ENCODE data around the gene ZEB2. TPM values are rescaled to one million over a fixed set of nuclear protein-coding genes. Genes with fewer than 3 reads are reported as not detected.

ZEB2 gene
- total RNA-seq, 1 donor from 2014 or later = 89.1 TPM

DNA sequence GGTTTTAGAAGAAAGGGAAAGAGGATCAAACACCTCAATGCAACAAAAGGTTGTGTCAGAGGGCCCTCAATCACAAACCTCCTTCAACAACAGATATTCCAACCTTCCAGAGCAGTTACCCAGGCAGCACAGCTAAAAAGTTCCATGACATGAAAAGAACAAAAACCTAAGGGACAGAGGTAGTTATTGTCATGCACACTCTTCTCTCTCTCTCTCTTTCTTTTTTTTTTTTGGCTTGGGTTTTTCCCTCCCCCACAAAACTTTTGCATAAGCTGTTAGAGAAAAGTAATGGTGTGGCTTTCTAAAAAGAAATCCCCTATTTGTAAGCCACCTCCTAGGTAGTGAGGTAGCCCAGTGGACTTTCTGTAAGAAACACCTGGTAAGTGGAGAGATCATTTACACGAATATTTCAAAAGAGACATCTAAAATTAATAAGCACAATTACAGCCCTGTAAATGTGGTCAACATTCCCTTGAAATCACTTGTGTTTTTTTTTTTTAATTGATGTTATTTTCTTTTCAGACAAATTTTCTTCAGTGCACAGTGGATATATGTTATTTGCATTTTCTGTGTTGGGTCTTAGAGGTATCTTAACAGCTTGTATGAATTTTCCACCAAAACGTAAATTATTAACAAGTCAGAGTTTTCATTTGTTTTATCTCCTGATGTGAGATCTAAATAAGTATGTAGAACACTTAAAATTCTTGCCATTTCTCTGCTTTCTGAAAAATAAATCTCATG, 48.4 kb downstream of the ZEB2 start:
- no peak overlapping the region for H3K27ac ChIP-seq (replicated peaks)

DNA sequence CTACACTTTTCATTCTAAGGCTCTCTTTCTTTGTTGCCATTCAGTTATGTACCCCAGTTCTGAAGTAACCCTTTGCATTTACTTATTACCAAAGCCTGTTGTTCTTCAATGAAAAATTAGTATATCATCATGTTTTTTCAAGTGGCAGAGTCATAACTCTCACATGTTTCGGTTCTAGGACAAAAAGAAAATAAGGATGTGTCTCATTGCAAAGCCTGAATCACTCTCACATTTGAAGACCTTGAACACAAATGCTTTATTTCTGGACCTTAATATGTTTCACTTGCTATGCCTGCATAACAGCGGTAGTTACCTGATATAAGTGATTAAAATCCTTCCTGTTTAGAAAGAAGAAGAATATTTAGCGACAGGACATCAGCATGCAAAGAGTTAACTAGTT, 49.1 kb downstream of the ZEB2 start:
- intact Hi-C loops (cut with micrococcal nuclease) = no loop called here
- DNase-seq = no peak
- peaks cover 85% of the 10 kb centered on the region for H3K4me1 ChIP-seq
- H3K4me3 ChIP-seq = no peak overlapping the region
- TF ChIP-seq, protein P1, sequence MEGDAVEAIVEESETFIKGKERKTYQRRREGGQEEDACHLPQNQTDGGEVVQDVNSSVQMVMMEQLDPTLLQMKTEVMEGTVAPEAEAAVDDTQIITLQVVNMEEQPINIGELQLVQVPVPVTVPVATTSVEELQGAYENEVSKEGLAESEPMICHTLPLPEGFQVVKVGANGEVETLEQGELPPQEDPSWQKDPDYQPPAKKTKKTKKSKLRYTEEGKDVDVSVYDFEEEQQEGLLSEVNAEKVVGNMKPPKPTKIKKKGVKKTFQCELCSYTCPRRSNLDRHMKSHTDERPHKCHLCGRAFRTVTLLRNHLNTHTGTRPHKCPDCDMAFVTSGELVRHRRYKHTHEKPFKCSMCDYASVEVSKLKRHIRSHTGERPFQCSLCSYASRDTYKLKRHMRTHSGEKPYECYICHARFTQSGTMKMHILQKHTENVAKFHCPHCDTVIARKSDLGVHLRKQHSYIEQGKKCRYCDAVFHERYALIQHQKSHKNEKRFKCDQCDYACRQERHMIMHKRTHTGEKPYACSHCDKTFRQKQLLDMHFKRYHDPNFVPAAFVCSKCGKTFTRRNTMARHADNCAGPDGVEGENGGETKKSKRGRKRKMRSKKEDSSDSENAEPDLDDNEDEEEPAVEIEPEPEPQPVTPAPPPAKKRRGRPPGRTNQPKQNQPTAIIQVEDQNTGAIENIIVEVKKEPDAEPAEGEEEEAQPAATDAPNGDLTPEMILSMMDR (IDR thresholded peaks at IDR 0.05; ENCODE audit: borderline replicate concordance) = no peak
- no peak overlapping the region for H3K27ac ChIP-seq (replicated peaks)
- no peaks in the 10 kb centered on the region for H3K9me3 ChIP-seq (replicated peaks)
- H3K36me3 ChIP-seq = no peaks in the 10 kb centered on the region
- no peaks in the 10 kb centered on the region for H3K27me3 ChIP-seq (ENCODE audit: low read depth)

More for the DNA sequence above, 48.4 kb downstream of the ZEB2 start:
- TF ChIP-seq, protein P1 (IDR thresholded peaks at IDR 0.05; ENCODE audit: borderline replicate concordance) = no peak
- DNase-seq = no peak
- Histone ChIP-seq H3K9me3 (replicated peaks) (no peaks in the 10 kb centered on the region), H3K4me1 (peaks cover 91% of the 10 kb centered on the region), H3K36me3 (no peaks in the 10 kb centered on the region), H3K27me3 (ENCODE audit: low read depth) (no peaks in the 10 kb centered on the region), H3K4me3 (no peak overlapping the region)
- intact Hi-C loops (cut with micrococcal nuclease) = no loop called here

- H3K9me3 ChIP-seq (replicated peaks) = no peaks in the 10 kb centered on the region
- H3K27ac ChIP-seq (replicated peaks) = no peak overlapping the region
- DNase-seq = no peak
- H3K36me3 ChIP-seq = no peaks in the 10 kb centered on the region
- no peak overlapping the region for H3K4me3 ChIP-seq
- intact Hi-C loops (cut with micrococcal nuclease) = no loop called here
- TF ChIP-seq, protein P1 (IDR thresholded peaks at IDR 0.05; ENCODE audit: borderline replicate concordance) = no peak
- H3K4me1 ChIP-seq = peaks cover 82% of the 10 kb centered on the region
- no peaks in the 10 kb centered on the region for H3K27me3 ChIP-seq (ENCODE audit: low read depth)
These were observed 49.6 kb downstream of the ZEB2 start for GRCh38 chr2:144470334-144470733.

DNA sequence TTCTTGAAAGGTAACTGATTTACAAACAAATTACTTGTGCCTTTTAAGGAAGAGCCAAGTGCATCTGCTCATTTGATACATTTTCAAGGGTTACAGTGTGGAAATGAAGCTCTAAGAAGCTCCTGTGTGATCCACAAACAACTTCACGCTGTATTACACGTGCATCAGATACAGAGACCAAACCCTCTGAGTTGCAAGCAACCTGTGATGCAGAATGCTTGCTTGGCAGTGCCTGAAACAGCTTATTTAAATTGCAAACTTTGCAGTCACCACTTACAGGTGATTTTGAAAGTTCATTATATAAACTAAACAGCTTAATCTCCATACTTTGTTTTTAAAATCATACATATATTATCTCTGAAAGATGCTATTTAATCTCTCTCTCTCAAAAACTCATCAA, 50.1 kb downstream of the ZEB2 start:
- H3K36me3 ChIP-seq = no peaks in the 10 kb centered on the region
- intact Hi-C loops (cut with micrococcal nuclease) = no loop called here
- H3K9me3 ChIP-seq (replicated peaks) = no peaks in the 10 kb centered on the region
- no peak overlapping the region for H3K4me3 ChIP-seq
- TF ChIP-seq, protein P1 (IDR thresholded peaks at IDR 0.05; ENCODE audit: borderline replicate concordance) = no peak
- H3K27ac ChIP-seq (replicated peaks) = peak overlapping the region; percentile 23
- DNase-seq = no peak
- H3K27me3 ChIP-seq (ENCODE audit: low read depth) = no peaks in the 10 kb centered on the region
- H3K4me1 ChIP-seq = peaks cover 82% of the 10 kb centered on the region

GRCh38 chr2:144468823-144469595, 50.9 kb downstream of the ZEB2 start:
- Histone ChIP-seq H3K9me3 (replicated peaks) (no peaks in the 10 kb centered on the region), H3K4me3 (no peak overlapping the region), H3K36me3 (no peaks in the 10 kb centered on the region), H3K27me3 (ENCODE audit: low read depth) (no peaks in the 10 kb centered on the region), H3K4me1 (peaks cover 82% of the 10 kb centered on the region), H3K27ac (replicated peaks) (peak overlapping the region; percentile 23)
- TF ChIP-seq, protein P1 (IDR thresholded peaks at IDR 0.05; ENCODE audit: borderline replicate concordance) = no peak
- intact Hi-C loops (cut with micrococcal nuclease) = no loop called here
- no peak for DNase-seq
